Activated gamma-delta T cell treated with anti-CD3 and anti-CD28 coated beads, Interleukin-2, amount 50 U/mL, for 16 hours (primary cell): ENCODE data around the gene SPAG9.
"Not testable (repeated sequence)": the region's sequence is repeated elsewhere in the genome, so short reads cannot be mapped to it uniquely, and the experiment has no call there.

Experiments
- DNase-seq: peaks from one replicate; pipeline ENCODE4 v3.0.0-alpha.2; 2020; ENCODE audit warnings: low read depth

The SPAG9 gene

GRCh38 chr17:50953831-50954601, 166.7 kb downstream of the SPAG9 start:
- DNase-seq = no peak

DNA sequence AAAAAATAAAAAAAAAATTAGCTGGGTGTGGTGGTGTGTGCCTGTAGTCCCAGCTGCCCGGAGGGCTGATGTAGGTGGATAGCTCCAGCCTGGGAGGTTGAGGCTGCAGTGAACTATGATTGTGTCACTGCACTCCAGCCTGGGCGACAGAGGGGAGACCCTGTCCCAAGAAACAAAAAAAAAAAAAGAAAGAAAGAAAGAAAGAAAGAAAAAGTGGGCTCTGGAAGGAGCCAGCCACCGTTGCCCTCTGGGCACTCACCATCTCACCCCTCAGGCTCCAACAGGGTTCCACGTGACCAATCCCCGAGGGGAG, 167.2 kb downstream of the SPAG9 start:
- no peak for DNase-seq

GRCh38 chr17:50952889-50953288, 167.8 kb downstream of the SPAG9 start:
- DNase-seq = no peak

GRCh38 chr17:50952013-50952412, 168.7 kb downstream of the SPAG9 start:
- no peak for DNase-seq

DNA sequence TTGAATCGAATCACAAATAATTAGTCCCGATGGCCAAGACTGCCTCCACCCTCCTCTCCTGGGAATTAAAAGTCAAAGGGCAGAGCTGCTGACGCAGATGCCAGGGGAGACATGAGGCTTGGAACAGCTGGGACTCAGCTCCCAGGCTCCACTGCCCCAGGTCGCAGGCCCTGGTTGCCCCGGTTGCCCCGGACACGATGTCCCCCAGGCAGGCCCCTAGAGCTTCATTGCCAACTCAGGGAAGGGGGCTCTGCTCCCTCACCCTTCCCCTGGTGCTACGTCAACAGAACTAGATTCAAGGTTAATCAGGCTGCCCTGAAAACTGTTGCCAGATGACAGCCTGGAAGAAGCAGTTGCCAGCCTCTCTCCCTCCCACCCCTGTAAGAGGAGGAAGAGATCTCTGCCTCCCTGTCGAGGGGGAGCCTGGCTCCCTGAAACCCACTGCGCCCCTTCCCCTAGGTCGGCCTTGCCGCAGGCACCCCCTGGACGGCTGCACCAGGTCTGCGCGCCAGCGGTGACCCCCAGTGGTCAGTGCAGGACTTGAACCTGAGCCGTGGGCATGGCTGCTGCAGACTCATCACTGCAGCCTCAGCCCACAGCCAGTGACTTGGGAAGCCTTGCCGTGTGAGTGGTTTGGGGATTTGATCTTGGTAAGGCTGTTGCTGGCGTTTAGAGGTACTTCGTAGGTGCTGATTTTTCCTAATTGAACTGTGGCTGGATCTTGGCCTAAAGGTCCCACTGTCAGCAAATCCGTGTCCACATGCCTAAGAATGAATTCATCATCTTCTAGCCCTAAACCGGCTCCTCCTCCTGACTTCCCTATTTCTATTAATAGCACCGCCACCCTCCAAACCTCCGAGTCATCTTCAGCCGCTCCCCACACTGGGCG, 170.4 kb downstream of the SPAG9 start:
- DNase-seq = no peak

- no peak for DNase-seq
Measured at GRCh38 chr17:50949128-50949988, 171.3 kb downstream of the SPAG9 start.

DNA sequence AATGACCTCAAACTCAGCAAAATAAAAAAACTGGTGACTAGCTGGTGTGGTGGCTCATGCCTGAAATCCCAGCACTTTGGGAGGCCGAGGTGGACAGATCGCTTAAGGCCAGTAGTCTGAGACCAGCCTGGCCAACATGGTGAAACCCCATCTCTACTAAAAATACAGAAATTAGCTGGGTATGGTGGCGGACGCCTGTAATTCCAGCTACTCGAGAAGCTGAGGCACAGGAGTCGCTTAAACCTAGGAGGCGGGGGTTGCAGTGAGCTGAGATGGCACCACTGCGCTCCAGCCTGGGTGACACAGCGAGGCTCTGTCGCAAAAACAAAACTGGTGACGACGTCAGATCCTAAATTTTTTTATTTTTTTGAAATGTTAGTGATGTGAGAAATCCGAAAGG, 172.0 kb downstream of the SPAG9 start:
- DNase-seq = no peak

DNA sequence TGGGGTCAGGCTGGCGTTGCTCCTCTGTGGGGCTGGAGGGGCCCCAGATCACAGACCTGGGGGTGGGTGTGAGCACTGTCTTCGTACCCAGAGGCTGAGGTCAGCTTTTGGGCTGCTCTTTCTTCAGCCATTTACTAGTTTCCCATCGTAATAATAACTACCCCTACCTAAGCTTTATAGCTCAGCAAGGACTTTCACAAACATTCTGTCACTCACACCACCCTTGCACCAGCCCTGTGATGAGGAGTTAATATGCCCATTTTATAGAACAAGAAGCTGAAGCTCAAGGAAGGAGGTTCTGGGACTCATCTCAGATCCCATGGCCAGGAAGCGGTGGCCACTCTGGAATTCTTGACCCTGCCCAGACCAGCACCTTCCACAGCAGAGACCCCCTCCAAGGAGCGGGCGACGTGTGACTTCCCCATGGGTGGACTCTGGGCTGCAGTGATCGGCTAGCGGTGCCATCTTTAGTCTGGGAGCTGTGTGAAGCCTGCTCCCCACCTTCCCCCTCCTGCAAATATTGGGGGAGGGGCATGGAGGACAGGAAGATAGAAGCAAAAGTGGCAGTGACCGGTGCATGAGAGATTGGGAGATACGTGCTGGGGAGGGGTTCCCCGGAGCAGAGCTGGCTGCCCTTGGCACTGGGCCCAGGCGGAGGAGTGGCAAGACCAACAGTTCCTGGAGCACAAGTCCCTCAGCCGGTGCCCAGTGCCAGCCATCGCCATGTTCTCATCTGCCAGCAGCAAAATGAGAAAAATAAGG, 172.7 kb downstream of the SPAG9 start:
- no peak for DNase-seq

DNA sequence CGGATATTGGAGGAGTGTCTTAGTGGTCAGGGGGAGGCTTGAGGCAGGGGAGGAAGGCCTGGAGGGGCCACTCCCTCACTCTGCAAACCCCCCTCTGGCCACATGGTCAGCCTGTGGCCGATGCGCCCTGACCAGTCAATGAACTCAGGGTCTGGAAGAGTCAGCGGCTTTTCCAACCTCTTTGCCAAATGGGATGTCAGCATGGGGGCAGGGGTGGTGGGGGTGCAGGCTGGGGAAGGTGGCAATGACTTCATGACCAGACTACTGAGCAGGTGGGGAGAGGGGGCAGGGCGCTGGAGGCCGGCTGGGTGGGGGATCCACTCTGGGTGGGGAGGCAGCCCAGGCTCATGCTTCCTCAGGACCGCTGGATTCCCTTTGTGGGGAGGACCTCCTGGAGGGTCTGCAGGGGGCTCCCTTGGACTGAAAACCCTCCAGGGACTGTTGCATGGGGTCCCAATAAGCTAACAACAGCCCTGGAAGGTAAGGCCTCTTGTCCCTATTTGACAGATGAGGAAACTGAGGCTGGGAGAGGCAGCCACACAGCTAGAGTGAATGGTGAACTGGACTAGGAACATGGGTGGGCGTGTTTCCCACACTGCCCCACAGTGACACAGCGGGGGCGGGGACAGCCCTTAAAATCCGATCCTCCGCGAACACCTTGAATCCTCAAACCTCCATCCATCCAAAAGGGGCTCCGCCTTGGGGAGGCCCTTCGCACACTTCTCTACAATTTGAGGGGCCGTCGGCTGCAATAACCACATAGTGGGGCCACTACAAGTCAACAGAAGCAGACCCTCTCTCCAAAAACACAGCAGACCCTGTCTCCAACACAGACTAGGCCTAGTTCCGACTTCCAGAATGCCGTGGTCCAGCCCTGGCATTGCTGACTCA, 173.5 kb downstream of the SPAG9 start:
- no peak for DNase-seq

DNA sequence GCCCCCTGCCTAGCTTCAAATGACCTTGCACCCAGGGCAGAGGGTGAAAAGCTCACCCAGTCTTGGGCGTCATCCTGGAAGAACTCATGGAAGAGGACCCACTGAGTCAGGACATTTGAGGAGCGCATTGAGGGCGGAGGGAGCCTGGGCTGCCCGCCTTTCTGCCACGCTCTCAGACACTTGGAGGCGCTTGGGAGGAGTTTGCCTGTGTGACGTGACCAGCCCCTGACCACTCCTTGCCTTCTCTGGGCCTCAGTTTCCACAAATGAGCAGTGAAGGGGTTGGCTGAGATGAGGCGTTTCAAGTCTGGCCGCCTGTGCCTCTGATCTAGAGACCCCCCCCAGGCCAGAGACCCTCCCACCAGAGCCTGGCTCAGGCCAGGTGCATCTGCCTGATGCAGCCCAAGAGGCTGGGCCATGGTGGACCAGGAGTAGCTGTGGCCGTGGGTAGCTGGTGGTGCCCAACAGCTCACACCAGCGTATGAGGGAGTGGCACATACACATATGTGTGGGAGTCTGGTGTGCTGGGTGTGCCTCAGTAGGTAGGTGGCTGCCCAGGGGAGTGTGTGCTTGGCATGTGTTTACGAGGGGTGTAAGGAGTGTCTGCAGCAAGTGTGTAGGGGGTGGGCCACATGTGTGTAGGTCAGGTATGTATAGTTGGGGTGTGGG, 174.3 kb downstream of the SPAG9 start:
- no peak for DNase-seq

- DNase-seq = no peak
Measured at GRCh38 chr17:50945779-50946222, 174.9 kb downstream of the SPAG9 start.

- DNase-seq = no peak
Measured at GRCh38 chr17:50944902-50945720, 175.6 kb downstream of the SPAG9 start.

- DNase-seq = peak; percentile 51
Measured at GRCh38 chr17:50944054-50944901, 176.4 kb downstream of the SPAG9 start.

GRCh38 chr17:50943575-50943933, 177.1 kb downstream of the SPAG9 start:
- DNase-seq = no peak

GRCh38 chr17:50941676-50942048, 179.0 kb downstream of the SPAG9 start:
- not testable (repeated sequence) for DNase-seq

- no peak for DNase-seq
Measured at GRCh38 chr17:50939795-50940684, 180.6 kb downstream of the SPAG9 start.

- no peak for DNase-seq
Measured at GRCh38 chr17:50939542-50939794, 181.2 kb downstream of the SPAG9 start.
